ENCODE results near the gene SLU7.

- TF ChIP-seq, protein P1, sequence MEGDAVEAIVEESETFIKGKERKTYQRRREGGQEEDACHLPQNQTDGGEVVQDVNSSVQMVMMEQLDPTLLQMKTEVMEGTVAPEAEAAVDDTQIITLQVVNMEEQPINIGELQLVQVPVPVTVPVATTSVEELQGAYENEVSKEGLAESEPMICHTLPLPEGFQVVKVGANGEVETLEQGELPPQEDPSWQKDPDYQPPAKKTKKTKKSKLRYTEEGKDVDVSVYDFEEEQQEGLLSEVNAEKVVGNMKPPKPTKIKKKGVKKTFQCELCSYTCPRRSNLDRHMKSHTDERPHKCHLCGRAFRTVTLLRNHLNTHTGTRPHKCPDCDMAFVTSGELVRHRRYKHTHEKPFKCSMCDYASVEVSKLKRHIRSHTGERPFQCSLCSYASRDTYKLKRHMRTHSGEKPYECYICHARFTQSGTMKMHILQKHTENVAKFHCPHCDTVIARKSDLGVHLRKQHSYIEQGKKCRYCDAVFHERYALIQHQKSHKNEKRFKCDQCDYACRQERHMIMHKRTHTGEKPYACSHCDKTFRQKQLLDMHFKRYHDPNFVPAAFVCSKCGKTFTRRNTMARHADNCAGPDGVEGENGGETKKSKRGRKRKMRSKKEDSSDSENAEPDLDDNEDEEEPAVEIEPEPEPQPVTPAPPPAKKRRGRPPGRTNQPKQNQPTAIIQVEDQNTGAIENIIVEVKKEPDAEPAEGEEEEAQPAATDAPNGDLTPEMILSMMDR (IDR thresholded peaks at IDR 0.05; ENCODE audit: insufficient read depth, low read length), result no peak
- TF ChIP-seq POLR2AphosphoS5 (IDR thresholded peaks at IDR 0.05; ENCODE audit: low read depth), result no peak
- no peak for TF ChIP-seq GABPA (IDR thresholded peaks at IDR 0.05; ENCODE audit: low read depth)
These were observed 15.2 kb upstream of the SLU7 start for GRCh38 chr5:160434022-160434531.
